GM21360 (cell line): Measurements from ENCODE around the gene PTGER3.
"Not testable (repeated sequence)": the region's sequence is repeated elsewhere in the genome, so short reads cannot be mapped to it uniquely, and the experiment has no call there.

Source experiments
- ATAC-seq: cut with Tn5 transposase; IDR thresholded peaks from one replicate; pipeline ENCODE4 v1.9.1; 2021; ENCODE audit warnings: mild to moderate bottlenecking, moderate library complexity; ENCODE audit not compliant: unreplicated experiment

Gene PTGER3

DNA sequence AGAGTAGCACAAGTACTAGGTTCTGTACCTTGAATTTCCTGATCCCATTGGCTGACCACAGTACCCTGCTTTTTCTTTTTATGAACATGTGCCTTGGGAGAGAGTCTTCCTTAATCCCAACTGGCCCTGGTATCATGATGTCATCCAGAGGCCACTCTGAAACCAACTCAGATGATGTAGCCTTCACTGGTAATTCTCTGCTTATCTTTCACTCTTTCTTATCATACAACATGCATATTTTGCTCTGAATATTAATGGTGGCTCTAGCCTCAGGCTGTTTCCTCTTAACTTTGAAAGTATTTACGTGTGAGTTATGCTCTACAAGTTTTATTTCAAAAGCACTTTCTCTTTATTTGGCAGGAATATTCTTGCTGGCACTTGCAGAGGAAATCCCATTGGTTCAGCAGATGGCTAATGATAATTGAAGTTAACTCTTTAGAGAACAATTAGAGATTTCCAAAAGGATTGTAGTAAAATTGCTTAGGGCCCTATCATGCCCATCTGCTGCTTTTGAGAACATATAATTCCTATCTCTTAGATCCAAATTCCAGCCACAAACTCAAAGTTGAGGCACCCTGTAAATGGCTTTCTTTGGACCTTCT is 86.1 kb downstream of the PTGER3 start:
- ATAC-seq, result no peak

DNA sequence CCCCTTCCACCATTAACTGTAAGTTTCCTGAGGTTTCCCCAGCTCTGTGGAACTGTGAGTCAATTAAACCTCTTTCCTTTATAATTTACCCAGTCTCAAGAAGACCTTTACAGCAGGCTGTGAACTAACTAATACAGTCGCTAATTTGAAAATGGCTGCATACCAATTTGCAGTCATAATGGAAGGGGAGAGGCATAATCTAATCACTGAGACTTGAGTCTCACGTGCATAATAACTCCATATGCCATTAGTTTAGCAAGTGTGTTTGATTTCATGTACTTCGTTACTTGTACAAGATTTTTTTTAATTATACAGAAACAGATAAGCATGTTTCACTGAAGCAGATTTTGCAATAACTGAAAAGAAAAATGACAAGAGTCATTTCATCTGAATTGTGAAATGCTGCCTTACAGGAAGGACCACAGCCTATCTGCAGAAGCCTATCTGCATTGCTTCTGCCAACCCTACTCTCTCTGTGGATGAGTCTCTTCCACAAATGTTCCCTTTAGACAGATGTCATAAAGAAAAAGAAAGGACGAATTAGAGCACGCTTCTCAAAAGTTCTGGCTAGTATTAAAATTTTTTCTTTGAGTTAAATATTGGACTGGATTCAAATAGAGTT is 99.1 kb downstream of the PTGER3 start:
- ATAC-seq, result no peak

DNA sequence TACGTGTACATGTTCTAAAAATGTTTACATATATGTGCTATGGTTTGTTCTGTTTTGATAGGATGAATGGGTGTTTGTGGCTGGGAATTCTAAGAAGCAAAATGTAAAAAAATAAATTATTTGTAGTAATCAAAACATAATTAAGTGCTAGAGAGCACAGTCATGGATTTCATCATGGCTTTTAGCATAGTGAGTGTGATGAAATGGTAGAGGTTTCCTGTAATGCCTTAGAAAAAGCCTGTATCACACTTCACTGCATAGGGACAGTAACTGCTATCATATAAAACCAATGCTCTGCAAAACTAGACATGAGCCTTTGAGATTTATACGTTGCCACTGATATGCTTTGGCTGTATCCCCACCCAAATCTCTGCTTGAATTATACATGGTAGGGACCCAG is 99.8 kb downstream of the PTGER3 start:
- ATAC-seq, result no peak

DNA sequence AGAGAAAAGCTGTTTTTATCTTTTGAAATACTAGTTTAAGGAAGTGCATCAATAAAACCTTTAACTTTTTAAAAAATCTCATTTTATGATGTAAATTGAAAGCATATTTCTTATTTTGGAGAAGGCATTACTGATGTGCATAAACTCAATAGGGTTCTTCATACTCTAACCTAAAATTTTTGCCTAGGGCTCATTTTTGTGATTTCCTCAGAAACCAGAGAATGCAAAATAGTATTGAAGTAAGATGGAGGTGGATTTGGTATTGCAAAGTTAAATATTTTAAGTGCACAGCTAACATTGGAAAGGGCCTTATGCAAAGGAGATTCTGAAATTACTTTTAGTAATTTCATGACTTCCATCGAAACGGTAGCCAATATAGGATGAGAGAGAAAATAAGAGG is 101.9 kb downstream of the PTGER3 start:
- ATAC-seq, result no peak

DNA sequence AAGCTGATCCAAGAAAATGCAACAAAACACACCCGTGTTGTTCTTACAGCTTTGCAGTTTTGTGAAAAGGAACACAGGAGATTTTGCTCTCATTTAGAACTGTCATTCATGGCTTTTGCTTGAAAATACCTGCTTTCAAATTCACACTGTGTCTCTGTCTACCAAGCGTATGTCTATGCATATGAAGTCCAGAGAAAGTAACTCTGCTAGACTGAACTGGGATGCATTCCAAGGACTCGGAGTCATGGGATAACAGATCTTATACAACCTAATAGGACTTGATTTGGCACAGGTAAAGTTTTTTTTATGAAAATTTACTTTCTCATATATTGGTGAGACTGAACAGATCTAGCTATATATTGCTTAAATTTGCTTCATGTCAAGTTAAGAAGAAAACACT is 102.4 kb downstream of the PTGER3 start:
- ATAC-seq, result no peak

DNA sequence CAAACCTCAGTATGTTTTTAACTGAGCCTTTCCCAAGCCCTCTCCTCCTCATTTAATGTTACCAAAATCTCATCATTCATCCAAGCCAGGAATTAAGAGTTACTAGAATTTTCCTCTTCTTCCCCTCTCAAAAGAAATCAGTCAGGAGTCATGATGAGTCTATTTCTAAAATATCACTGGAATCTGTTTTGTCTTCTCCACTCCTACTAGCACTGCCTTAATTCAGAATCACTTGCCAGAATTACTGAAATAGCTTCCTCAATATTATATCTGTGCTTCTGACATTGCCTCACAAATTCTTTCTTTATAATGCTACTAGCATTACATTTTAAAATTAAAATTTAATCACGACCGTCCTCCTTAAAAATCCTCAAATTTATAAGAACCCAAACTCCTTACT is 106.1 kb downstream of the PTGER3 start:
- ATAC-seq, result no peak

DNA sequence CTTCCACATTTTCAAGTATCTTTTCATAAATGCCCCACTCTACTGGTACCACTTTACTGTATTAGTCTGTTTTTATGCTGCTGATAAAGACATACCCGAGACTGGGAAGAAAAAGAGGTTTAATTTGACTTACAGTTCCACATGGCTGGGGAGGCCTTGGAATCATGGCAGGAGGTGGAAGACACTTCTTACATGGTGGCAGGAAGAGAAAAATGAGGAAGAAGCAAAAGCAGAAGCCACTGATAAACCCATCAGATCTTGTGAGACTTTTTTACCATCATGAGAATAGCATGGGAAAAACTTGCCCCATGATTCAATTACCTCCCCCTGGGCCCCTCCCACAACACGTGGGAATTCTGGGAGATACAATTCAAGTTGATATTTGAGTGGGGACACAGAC is 107.2 kb downstream of the PTGER3 start:
- ATAC-seq, result not testable (repeated sequence)

DNA sequence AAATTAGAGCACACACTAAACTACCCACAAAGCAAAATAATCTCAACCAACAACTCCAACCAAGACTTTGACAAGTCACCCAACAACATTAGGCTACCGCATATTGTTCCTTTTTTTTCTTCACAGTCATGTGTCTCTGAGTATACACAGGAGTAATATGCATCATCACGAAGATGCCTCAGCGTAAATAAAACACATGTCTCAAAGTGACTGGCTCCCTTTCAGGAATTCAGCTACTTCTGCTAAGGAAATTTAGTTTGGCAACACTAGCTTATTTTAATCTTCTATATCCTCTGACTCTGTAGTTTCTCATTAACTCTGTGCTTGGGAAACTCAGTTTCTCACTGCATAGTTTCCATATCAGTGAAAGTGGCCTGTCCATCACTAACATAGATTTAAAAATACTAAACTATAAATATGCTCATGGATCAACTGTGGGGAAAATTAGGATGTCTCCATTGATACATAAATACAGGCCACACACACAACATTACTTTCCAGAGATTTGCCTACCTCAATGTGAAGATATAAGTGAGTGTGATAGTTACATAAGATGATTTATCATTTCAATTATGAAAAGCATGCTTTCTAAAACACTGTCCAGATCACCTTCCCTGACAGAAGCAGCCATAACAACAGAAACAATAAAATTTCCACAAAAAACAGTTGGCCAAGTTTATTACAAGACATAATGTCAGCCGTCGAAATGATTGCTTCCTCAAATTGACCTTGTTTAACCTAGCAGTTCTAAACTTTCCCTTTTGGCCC is 113.2 kb downstream of the PTGER3 start:
- ATAC-seq, result no peak

DNA sequence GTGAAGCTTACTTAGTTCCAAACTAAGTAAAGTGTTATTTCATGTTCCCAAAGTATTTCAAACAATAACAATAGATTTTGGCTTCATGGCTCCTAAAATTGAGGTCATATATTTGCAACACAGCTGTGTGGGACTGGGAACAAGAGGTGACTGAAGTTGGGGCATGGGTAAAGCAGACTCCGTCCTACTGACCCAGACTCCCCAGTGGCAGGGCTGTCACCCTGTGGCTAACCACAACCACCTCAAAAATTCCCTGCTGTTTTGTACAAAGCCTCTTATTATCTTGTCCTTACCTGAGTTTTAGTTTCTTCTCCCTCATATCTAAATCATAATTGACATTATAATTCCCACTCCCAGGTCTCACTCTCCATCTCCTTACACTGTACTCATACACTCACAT is 117.6 kb downstream of the PTGER3 start:
- ATAC-seq, result no peak

DNA sequence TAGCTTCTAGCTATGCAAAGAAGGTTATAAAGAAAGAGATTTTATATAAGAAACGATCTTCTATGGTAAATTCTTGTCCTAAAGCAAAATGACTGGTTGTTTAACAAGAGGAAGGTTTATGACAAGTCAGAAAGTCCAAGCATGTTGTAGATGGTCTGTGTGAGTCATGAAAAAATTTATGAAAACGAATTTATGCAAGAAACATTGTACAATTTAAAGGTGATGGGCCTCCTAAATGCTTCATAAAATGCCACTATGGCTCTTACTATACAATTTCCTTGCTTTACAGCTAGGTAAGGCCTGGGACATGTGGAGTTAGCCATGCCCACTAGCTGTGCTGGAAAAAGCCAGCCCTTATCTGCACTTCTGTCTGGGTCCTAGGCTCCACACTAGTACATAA is 125.4 kb downstream of the PTGER3 start:
- ATAC-seq, result no peak
